ENCODE results near the gene BMPER. TPM values are rescaled to one million over a fixed set of nuclear protein-coding genes. Genes with fewer than 3 reads are reported as not detected.

BMPER gene
- total RNA-seq, 4 donors from 2014 or later, result 1.0 to 22.5 (median 12.0) TPM

DNA sequence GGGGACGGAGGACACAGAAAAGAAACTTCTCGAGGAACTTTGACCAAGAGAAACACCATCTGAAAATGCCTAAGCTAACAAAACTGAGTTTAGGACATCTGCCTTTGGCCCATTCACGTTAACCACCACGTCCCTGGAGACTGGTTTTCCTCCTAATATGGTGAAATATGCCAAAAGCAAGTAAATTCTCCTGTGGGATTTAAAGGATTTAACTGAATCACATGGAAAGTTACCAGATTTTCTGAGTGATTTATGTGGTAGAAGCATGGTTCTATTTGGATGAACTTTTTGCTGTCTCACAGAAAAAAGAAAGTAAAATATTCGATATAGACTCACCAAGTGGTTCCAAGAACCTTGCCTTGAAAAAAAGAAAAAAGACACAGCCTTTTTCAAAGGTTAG lies 30.4 kb upstream of the BMPER start:
- ATAC-seq, result peak; percentile 39
- no peak overlapping the region for H3K27ac ChIP-seq
- peak; percentile 17 for TF ChIP-seq POLR2AphosphoS5 (IDR thresholded peaks at IDR 0.05)
- TF ChIP-seq CTCF (IDR thresholded peaks at IDR 0.05), result no peak
- no peaks in the 10 kb centered on the region for H3K36me3 ChIP-seq
- peaks cover 0 to 7% (median 0%) of the 10 kb centered on the region in 3 donors for H3K4me1 ChIP-seq
- no peaks in the 10 kb centered on the region for H3K9me3 ChIP-seq
- no peaks in the 10 kb centered on the region for H3K27me3 ChIP-seq
- no peak overlapping the region for H3K4me3 ChIP-seq
- 48 to 63% methylated on average over 3 to 5 of the region's 5 CpGs for WGBS, 2 donors (ENCODE audit: low coverage in 1 of 2)

DNA sequence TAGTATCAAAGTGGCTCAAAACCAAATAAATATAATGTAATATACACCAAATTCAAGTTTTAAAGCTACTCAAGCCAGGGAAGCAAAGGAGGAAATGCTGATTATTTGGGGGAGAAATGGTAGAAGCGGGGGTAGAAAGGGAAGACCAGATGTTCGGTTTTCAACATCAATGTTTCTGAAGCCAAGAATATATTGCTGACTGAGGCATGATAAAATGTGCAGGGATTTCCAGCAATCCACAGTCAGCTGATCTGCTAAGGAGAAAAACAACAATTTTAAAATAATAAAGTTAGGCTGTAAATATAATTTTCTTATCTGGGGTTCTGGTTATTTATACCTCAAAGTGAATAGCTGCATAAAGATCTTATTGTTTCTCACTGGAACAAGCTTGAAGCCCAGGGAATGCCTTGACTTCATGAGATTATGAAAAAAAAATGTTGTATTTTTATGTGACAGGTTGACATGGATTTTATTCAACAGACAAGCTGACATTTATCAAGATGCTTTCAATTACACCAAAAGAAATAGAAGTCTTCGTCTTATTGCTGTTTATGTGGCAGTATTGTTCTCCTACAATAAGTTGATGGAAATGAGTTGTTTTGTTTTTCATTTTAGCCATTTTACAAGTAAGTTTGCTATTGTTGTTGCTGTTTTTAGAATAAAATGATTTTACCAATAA lies 28.6 kb upstream of the BMPER start:
- no peak overlapping the region for H3K27ac ChIP-seq
- H3K36me3 ChIP-seq, result no peaks in the 10 kb centered on the region
- WGBS, 2 donors (ENCODE audit: low coverage in 1 of 2), result 43 to 63% methylated on average over 3 of the region's 3 CpGs
- H3K27me3 ChIP-seq, result no peaks in the 10 kb centered on the region
- ATAC-seq, result no peak
- H3K9me3 ChIP-seq, result no peaks in the 10 kb centered on the region
- TF ChIP-seq CTCF (IDR thresholded peaks at IDR 0.05), result no peak
- TF ChIP-seq POLR2A (IDR thresholded peaks at IDR 0.05), result no peak
- TF ChIP-seq EP300 (IDR thresholded peaks at IDR 0.05), result no peak
- no peak for TF ChIP-seq POLR2AphosphoS5 (IDR thresholded peaks at IDR 0.05)
- H3K4me3 ChIP-seq, result no peak overlapping the region
- H3K4me1 ChIP-seq, result peaks cover 0 to 11% (median 0%) of the 10 kb centered on the region in 3 donors

- TF ChIP-seq CTCF (IDR thresholded peaks at IDR 0.05) (no peak), EP300 (IDR thresholded peaks at IDR 0.05) (no peak), POLR2A (IDR thresholded peaks at IDR 0.05) (no peak), POLR2AphosphoS5 (IDR thresholded peaks at IDR 0.05) (no peak)
- peaks cover 0 to 11% (median 0%) of the 10 kb centered on the region in 3 donors for H3K4me1 ChIP-seq
- H3K27ac ChIP-seq, result no peak overlapping the region
- no peak for ATAC-seq
- H3K27me3 ChIP-seq, result no peaks in the 10 kb centered on the region
- no peak overlapping the region for H3K4me3 ChIP-seq
- no peaks in the 10 kb centered on the region for H3K36me3 ChIP-seq
- no peaks in the 10 kb centered on the region for H3K9me3 ChIP-seq
These were observed 24.6 kb upstream of the BMPER start for GRCh38 chr7:33880787-33881186.

DNA sequence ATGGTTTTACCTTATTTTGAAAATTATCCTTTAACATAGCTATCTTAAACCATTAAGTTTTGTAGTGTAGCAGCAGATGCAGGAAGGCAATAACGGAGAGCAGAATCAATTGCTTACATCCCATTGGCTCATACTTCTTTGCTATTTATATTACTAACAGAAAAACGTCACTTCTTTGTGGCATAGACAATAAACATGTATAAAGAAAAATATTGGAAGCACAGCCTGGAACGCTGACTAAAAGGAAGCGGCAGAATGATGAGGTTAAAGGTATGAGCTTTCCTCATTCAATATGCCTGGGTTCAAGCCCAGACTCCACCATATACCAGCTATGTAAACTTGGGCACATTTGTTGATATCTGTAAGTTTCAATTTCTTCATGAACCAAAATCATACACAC lies 24.0 kb upstream of the BMPER start:
- Histone ChIP-seq H3K27ac (no peak overlapping the region), H3K27me3 (no peaks in the 10 kb centered on the region), H3K9me3 (no peaks in the 10 kb centered on the region), H3K4me1 (peaks cover 0 to 11% (median 0%) of the 10 kb centered on the region in 3 donors), H3K4me3 (no peak overlapping the region), H3K36me3 (no peaks in the 10 kb centered on the region)
- ATAC-seq, result no peak
- WGBS, 2 donors (ENCODE audit: low coverage in 1 of 2), result 73 to 100% methylated on average over 3 to 4 of the region's 4 CpGs
- no peak for TF ChIP-seq POLR2AphosphoS5 (IDR thresholded peaks at IDR 0.05)
- no peak for TF ChIP-seq EP300 (IDR thresholded peaks at IDR 0.05)
- no peak for TF ChIP-seq POLR2A (IDR thresholded peaks at IDR 0.05)
- no peak for TF ChIP-seq CTCF (IDR thresholded peaks at IDR 0.05)

DNA sequence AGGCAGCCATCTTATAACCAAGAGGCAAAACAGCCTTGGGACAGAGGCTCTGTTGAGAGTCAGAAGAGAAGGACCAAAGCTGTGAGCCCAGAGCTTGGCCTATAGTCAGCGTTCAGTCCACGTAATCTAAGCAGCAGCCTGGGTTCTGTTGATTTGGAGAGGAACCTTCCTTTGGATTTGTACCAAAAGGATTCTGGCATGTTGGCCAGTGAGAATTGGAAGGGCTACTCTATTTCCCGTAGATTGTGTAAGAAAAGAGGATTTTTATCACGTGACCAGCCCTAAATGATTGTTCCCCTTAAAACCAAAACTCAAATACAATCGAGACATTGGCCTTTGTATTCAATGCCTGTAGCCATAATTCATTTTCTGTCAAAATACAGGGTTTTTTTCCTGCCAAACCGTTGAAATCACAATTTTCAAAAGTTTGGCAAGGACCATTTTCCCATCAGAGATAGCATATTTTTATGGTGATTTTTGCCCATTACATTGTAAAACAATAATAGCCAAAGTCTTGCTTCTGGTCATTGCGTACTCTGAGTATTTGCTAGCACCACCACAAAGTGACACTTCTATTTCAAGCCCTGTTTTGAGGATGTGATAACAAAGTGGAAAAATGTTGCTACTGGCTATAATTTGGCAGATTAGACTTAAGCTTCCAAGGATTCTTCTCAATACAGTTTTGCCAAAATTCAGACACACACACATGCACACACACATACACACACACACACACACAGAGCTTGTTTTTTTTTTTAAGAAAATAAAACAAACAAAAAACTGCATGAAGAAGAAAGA lies 23.1 kb upstream of the BMPER start:
- H3K36me3 ChIP-seq, result no peaks in the 10 kb centered on the region
- H3K27ac ChIP-seq, result no peak overlapping the region
- peaks cover 0 to 4% (median 0%) of the 10 kb centered on the region in 3 donors for H3K4me1 ChIP-seq
- no peak overlapping the region for H3K4me3 ChIP-seq
- H3K27me3 ChIP-seq, result no peaks in the 10 kb centered on the region
- 46 to 56% methylated on average over 5 of the region's 7 CpGs for WGBS, 2 donors (ENCODE audit: low coverage in 1 of 2)
- ATAC-seq, result peak; percentile 82
- no peaks in the 10 kb centered on the region for H3K9me3 ChIP-seq
- no peak for TF ChIP-seq POLR2A (IDR thresholded peaks at IDR 0.05)
- TF ChIP-seq POLR2AphosphoS5 (IDR thresholded peaks at IDR 0.05), result peak; percentile 58
